Activated T-helper 1 cell treated with anti-CD3 and anti-CD28 coated beads, Interleukin-12 subunit alpha, Interleukin-12 subunit beta, Interleukin-2, Interleukin-4 antibody, amounts not matched to agents 30 ng/mL and 10 ng/mL and 1 ng/mL, durations not matched to agents 14 hours and 24 hours and 36 hours (primary cell): ENCODE measurements around the gene ASAP2. TPM values are rescaled to one million over a fixed set of nuclear protein-coding genes. Genes with fewer than 3 reads are reported as not detected.
"Not testable (repeated sequence)": the region's sequence is repeated elsewhere in the genome, so short reads cannot be mapped to it uniquely, and the experiment has no call there.

Experiments
- DNase-seq: peaks from one replicate; pipeline ENCODE4 v3.0.0; 2021; ENCODE audit warnings: low spot score
- H3K27ac Mint-ChIP-seq: one replicate; pipeline ENCODE4 v1.8.0; 2021; ENCODE audit warnings: mild to moderate bottlenecking, mixed read lengths
- H3K27me3 Mint-ChIP-seq: one replicate; pipeline ENCODE4 v1.8.0; 2022; ENCODE audit warnings: mild to moderate bottlenecking, moderate library complexity, mixed read lengths; ENCODE audit not compliant: insufficient read depth
- H3K36me3 Mint-ChIP-seq: one replicate; pipeline ENCODE4 v1.8.0; 2021; ENCODE audit warnings: low read depth, mixed read lengths
- H3K4me1 Mint-ChIP-seq: one replicate; pipeline ENCODE4 v1.8.0; 2021; ENCODE audit warnings: low read depth, mixed read lengths
- H3K4me3 Mint-ChIP-seq: one replicate; pipeline ENCODE4 v1.8.0; 2021; ENCODE audit warnings: mild to moderate bottlenecking, moderate library complexity, mixed read lengths
- H3K9me3 Mint-ChIP-seq: one replicate; pipeline ENCODE4 v1.8.0; 2021; ENCODE audit warnings: mixed read lengths
- intact Hi-C: fragments of 100-400 bp; cut with micrococcal nuclease; formaldehyde crosslinking; loops from one replicate; pipeline ENCODE4 v1.15.1; 2024
- total RNA-seq: library from RNA; stranded (reverse); gene quantifications from 2 replicates; pipeline ENCODE4 v1.2.3, GENCODE V29; 2022

The ASAP2 gene
- total RNA-seq, 1 donor from 2014 or later, result 0.34 TPM

GRCh38 chr2:9208875-9209274 lies 2.3 kb downstream of the ASAP2 start:
- intact Hi-C loops, result loop anchor here (10.0 kb wide), 1 partner anchor 836 kb away; the partner anchor contains the start of gene KLF11
- peaks cover 5% of the 10 kb centered on the region for H3K4me1 Mint-ChIP-seq
- H3K9me3 Mint-ChIP-seq, result no peaks in the 10 kb centered on the region
- no peaks in the 10 kb centered on the region for H3K36me3 Mint-ChIP-seq
- H3K27me3 Mint-ChIP-seq, result peaks cover 53% of the 10 kb centered on the region
- DNase-seq, result no peak
- no peak overlapping the region for H3K4me3 Mint-ChIP-seq
- no peak overlapping the region for H3K27ac Mint-ChIP-seq

GRCh38 chr2:9210030-9210429 lies 3.4 kb downstream of the ASAP2 start:
- peaks cover 42% of the 10 kb centered on the region for H3K27me3 Mint-ChIP-seq
- no peak overlapping the region for H3K27ac Mint-ChIP-seq

GRCh38 chr2:9211496-9211895 lies 4.9 kb downstream of the ASAP2 start:
- DNase-seq, result no peak
- intact Hi-C loops, result no loop called here
- Mint-ChIP-seq H3K27me3 (peaks cover 30% of the 10 kb centered on the region), H3K9me3 (no peaks in the 10 kb centered on the region), H3K36me3 (no peaks in the 10 kb centered on the region), H3K27ac (no peak overlapping the region), H3K4me1 (no peaks in the 10 kb centered on the region), H3K4me3 (no peak overlapping the region)

More at GRCh38 chr2:9210030-9210429, 3.4 kb downstream of the ASAP2 start:
- intact Hi-C loops, result no loop called here
- no peak overlapping the region for H3K4me3 Mint-ChIP-seq
- no peak for DNase-seq
- peaks cover 5% of the 10 kb centered on the region for H3K4me1 Mint-ChIP-seq
- H3K36me3 Mint-ChIP-seq, result no peaks in the 10 kb centered on the region
- H3K9me3 Mint-ChIP-seq, result no peaks in the 10 kb centered on the region

- H3K36me3 Mint-ChIP-seq, result no peaks in the 10 kb centered on the region
- intact Hi-C loops, result no loop called here
- peaks cover 30% of the 10 kb centered on the region for H3K27me3 Mint-ChIP-seq
- no peak overlapping the region for H3K27ac Mint-ChIP-seq
- no peak for DNase-seq
- H3K4me1 Mint-ChIP-seq, result no peaks in the 10 kb centered on the region
- H3K4me3 Mint-ChIP-seq, result no peak overlapping the region
- no peaks in the 10 kb centered on the region for H3K9me3 Mint-ChIP-seq
Measured at GRCh38 chr2:9212010-9212635, 5.5 kb downstream of the ASAP2 start.

GRCh38 chr2:9212661-9213411 lies 6.2 kb downstream of the ASAP2 start:
- H3K9me3 Mint-ChIP-seq, result no peaks in the 10 kb centered on the region
- no peak overlapping the region for H3K4me3 Mint-ChIP-seq
- intact Hi-C loops, result no loop called here
- no peak for DNase-seq
- H3K4me1 Mint-ChIP-seq, result no peaks in the 10 kb centered on the region
- no peaks in the 10 kb centered on the region for H3K36me3 Mint-ChIP-seq
- H3K27me3 Mint-ChIP-seq, result peaks cover 25% of the 10 kb centered on the region
- H3K27ac Mint-ChIP-seq, result no peak overlapping the region

DNA sequence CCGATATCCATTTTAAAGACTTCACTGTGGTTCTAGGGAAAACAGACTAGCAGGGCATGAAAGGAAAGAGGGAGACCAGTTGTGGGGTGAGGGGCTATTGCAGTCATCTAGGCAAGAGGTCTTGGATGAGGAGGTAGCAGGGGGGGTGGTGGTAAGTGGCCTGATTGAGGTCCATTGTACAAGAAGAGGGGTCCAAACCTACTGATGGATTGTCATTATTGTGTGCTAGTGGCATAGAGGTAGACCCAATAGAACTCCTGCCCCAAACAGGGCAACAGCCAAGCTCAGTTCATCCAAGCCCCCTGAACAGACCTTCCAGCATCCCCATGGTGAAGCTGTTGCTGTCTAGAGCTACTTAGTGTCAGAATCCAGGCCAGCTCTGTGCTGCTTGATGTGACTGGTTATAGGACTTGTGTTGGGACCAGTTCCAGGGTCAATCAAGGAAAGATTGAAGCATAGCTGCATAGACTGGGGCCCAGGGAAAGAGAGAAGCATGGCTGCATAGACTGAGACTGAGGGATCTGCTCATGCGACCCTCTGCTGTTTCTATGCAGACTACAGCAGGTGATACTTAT lies 7.0 kb downstream of the ASAP2 start:
- H3K27me3 Mint-ChIP-seq, result peaks cover 19% of the 10 kb centered on the region
- no peak overlapping the region for H3K4me3 Mint-ChIP-seq
- H3K36me3 Mint-ChIP-seq, result no peaks in the 10 kb centered on the region

DNA sequence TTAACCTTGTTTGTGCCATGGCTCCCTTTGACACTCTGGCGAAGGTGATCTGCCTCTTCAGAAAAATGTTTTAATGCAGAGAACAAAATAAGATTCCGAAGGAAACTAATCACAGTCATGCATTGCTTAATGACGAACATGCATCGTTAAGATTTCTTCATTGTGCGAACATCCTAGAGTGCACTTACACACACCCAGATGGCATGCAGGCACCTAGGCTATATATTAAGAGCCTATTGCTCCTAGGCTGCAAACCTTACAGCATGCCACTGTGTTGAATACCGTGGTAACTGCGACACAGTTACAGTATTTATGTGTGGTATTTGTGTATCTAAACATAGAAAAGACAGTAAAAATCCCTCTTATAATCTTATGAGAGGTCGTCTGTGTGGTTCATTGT lies 8.3 kb downstream of the ASAP2 start:
- Mint-ChIP-seq H3K36me3 (no peaks in the 10 kb centered on the region), H3K9me3 (no peaks in the 10 kb centered on the region), H3K27ac (no peak overlapping the region), H3K27me3 (peaks cover 17% of the 10 kb centered on the region), H3K4me1 (no peaks in the 10 kb centered on the region), H3K4me3 (no peak overlapping the region)
- intact Hi-C loops, result no loop called here
- no peak for DNase-seq

More for the DNA sequence above, 7.0 kb downstream of the ASAP2 start:
- Mint-ChIP-seq H3K9me3 (no peaks in the 10 kb centered on the region), H3K4me1 (no peaks in the 10 kb centered on the region), H3K27ac (no peak overlapping the region)
- intact Hi-C loops, result no loop called here
- DNase-seq, result no peak

GRCh38 chr2:9215680-9216079 lies 9.1 kb downstream of the ASAP2 start:
- Mint-ChIP-seq H3K27ac (no peak overlapping the region), H3K4me3 (no peak overlapping the region), H3K9me3 (no peaks in the 10 kb centered on the region), H3K27me3 (peaks cover 13% of the 10 kb centered on the region), H3K36me3 (no peaks in the 10 kb centered on the region), H3K4me1 (no peaks in the 10 kb centered on the region)
- intact Hi-C loops, result no loop called here
- DNase-seq, result no peak

GRCh38 chr2:9216143-9216542 lies 9.5 kb downstream of the ASAP2 start:
- H3K4me3 Mint-ChIP-seq, H3K4me1 Mint-ChIP-seq, intact Hi-C loops, H3K9me3 Mint-ChIP-seq, H3K36me3 Mint-ChIP-seq, DNase-seq, H3K27ac Mint-ChIP-seq: not testable (repeated sequence)
- peaks cover 13% of the 10 kb centered on the region for H3K27me3 Mint-ChIP-seq

DNA sequence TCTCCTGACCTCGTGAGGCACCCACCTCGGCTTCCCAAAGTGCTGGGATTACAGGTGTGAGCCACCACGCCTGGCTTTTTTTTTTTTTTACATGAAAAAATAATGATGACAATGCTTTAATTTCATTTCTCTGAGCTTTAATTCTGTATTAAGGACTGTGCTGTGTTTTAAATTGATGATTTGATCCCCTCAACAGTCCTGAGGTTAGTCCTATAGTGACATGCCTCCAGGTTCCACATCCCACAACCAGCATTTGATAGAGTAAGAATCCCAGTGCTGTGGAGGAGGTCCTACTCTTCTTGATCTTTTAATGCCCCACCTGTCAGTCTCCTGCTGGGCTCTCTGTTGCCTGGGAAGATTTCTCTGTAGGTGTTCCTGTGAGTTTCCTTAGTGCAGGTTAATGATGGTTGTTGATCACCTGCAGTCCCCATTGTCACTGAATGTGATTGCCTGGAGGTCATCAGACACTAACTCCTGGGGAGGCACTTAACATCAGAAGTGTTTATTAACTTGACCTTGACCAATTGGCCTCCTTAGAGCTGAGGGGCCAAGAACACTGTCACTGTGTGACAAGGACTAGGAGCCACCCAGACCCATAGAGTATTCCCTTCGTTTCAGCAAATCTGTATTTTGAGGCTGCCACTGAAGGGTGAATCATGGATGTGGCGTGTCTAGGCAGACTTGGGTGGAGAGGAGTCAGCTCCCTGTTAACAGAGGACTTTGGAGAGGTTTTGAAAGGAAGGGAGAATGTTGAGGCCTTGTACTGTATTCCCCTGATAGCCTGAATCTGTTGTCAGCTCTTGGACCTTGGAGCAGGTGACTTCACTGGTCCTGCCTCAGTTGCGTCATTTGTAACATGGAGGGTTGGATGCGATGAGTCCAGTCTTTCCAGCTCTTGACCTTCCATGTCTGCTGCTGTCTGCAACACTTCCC lies 11.5 kb downstream of the ASAP2 start:
- H3K4me3 Mint-ChIP-seq, result no peak overlapping the region
- no peaks in the 10 kb centered on the region for H3K36me3 Mint-ChIP-seq
- no peaks in the 10 kb centered on the region for H3K4me1 Mint-ChIP-seq
- no peak for DNase-seq
- intact Hi-C loops, result no loop called here
- H3K9me3 Mint-ChIP-seq, result no peaks in the 10 kb centered on the region
- H3K27ac Mint-ChIP-seq, result no peak overlapping the region
- H3K27me3 Mint-ChIP-seq, result peaks cover 10% of the 10 kb centered on the region

DNA sequence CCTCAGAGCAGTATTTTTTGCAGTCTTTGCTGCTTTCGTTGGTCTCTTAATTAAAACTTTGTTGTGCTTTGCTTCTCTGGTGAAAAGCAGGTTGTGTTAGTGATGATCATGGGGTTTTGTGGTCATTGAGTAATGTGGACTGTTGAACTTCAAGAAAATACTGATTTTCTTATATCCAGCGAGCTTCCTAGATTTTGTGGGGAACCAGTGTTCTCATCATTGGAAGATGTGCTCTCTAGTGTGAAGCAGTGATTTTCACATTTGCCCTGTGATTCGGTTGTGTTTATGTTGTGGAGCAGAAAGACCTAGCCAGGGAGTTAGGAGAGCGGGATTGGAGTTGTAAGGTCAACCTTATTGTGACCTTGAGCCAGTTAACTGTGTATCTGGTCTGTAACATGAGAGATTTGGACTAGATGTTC lies 12.4 kb downstream of the ASAP2 start:
- no peak overlapping the region for H3K27ac Mint-ChIP-seq
- no peak overlapping the region for H3K4me3 Mint-ChIP-seq
- peaks cover 10% of the 10 kb centered on the region for H3K27me3 Mint-ChIP-seq
- DNase-seq, result no peak
- intact Hi-C loops, result no loop called here
- H3K4me1 Mint-ChIP-seq, result no peaks in the 10 kb centered on the region
- H3K9me3 Mint-ChIP-seq, result no peaks in the 10 kb centered on the region
- no peaks in the 10 kb centered on the region for H3K36me3 Mint-ChIP-seq

GRCh38 chr2:9220201-9220600 lies 13.6 kb downstream of the ASAP2 start:
- Mint-ChIP-seq H3K4me3 (no peak overlapping the region), H3K36me3 (no peaks in the 10 kb centered on the region), H3K9me3 (no peaks in the 10 kb centered on the region), H3K4me1 (no peaks in the 10 kb centered on the region), H3K27ac (no peak overlapping the region), H3K27me3 (peaks cover 10% of the 10 kb centered on the region)
- no peak for DNase-seq
- intact Hi-C loops, result no loop called here
